Fibroblast of mammary gland (primary cell): ENCODE measurements around the gene MYADM.

ENCODE experiments used
- DNase-seq: peaks from one replicate; pipeline ENCODE4 v3.0.0-alpha.2; 2010; ENCODE audit warnings: low read depth
- H3K4me3 ChIP-seq: 2 replicates; pipeline ENCODE4 v1.5.1; 2011; ENCODE audit warnings: low read depth, mild to moderate bottlenecking, low read length, moderate library complexity; ENCODE audit not compliant: control insufficient read depth
- CTCF ChIP-seq: conservative IDR thresholded peaks from 2 replicates; pipeline ENCODE4 v1.5.1; 2011; ENCODE audit warnings: low read depth, low read length, inconsistent platforms; ENCODE audit not compliant: control insufficient read depth, insufficient read depth

Gene MYADM

GRCh38 chr19:53892981-53893325, 25.3 kb downstream of the MYADM start:
- H3K4me3 ChIP-seq, result no peak overlapping the region
- DNase-seq, result no peak
- TF ChIP-seq CTCF, result no peak

- no peak for DNase-seq
These were observed 27.0 kb downstream of the MYADM start for GRCh38 chr19:53894707-53895106.

GRCh38 chr19:53896682-53897081, 29.0 kb downstream of the MYADM start:
- DNase-seq, result no peak
- no peak for TF ChIP-seq CTCF
- no peak overlapping the region for H3K4me3 ChIP-seq

More at GRCh38 chr19:53894707-53895106, 27.0 kb downstream of the MYADM start:
- TF ChIP-seq CTCF, result no peak
- H3K4me3 ChIP-seq, result no peak overlapping the region

GRCh38 chr19:53897459-53897858, 29.8 kb downstream of the MYADM start:
- no peak for TF ChIP-seq CTCF
- DNase-seq, result no peak
- no peak overlapping the region for H3K4me3 ChIP-seq

GRCh38 chr19:53898166-53898565, 30.5 kb downstream of the MYADM start:
- no peak overlapping the region for H3K4me3 ChIP-seq
- no peak for DNase-seq
- no peak for TF ChIP-seq CTCF

- no peak overlapping the region for H3K4me3 ChIP-seq
- no peak for TF ChIP-seq CTCF
These were observed 31.1 kb downstream of the MYADM start for GRCh38 chr19:53898636-53899341.

More at GRCh38 chr19:53898636-53899341, 31.1 kb downstream of the MYADM start:
- no peak for DNase-seq
